ENCODE results near the gene TMEM267.

TMEM267 gene

DNA sequence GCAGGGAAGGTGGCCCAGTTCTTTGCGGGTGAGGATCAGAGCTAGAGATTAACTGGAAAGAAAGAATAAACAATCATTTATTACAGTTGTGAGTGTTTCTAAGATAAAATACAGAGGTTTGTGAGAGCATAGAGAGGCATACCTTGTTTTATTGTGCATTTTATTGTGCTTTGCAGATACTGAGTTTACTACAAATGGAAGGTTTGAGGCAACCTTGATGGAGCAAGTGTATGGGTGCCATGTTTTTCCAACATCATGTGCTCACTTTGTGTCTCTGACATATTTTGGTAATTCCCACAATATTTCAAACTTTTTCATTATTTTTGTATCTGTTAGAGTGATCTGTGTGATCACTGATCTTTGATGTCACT is 32.0 kb upstream of the TMEM267 start:
- Histone ChIP-seq H3K4me2 (ENCODE audit: low read length) (peak overlapping the region; percentile 77), H2AK5ac (ENCODE audit: low read length) (no peak overlapping the region), H3K36me3 (ENCODE audit: control insufficient read depth in 1 of 2, insufficient read depth in 2 of 2, low read length in 2 of 2) (peaks cover 0 to 3% of the 10 kb centered on the region in 2 experiments), H3K27me3 (ENCODE audit: insufficient read depth, low read length) (no peaks in the 10 kb centered on the region), H3K4me3 (ENCODE audit: low read depth, low read length) (no peak overlapping the region), H4K8ac (ENCODE audit: low read depth, low read length) (peak overlapping the region; percentile 46), H3K4me1 (ENCODE audit: control insufficient read depth in 1 of 2, insufficient read depth in 2 of 2, low read length in 2 of 2) (peaks cover 0 to 2% of the 10 kb centered on the region in 2 experiments), H4K91ac (ENCODE audit: low read depth, low read length) (no peak overlapping the region), H3K9ac (ENCODE audit: low read length) (no peak overlapping the region), H2BK120ac (ENCODE audit: insufficient read depth, low read length, poor library complexity) (no peak overlapping the region), H3K9me3 (ENCODE audit: insufficient read depth, low read depth, low read length) (no peaks in the 10 kb centered on the region), H3K27ac (ENCODE audit: low read depth, low read length) (no peak overlapping the region), H4K12ac (ENCODE audit: low read depth, low read length) (no peak overlapping the region), H3K14ac (ENCODE audit: low read length) (no peak overlapping the region), H3K18ac (ENCODE audit: low read length) (no peak overlapping the region), H2AFZ (ENCODE audit: insufficient read depth, low read length, poor library complexity) (no peak overlapping the region), H3K23ac (ENCODE audit: low read length) (no peak overlapping the region), H3K79me1 (ENCODE audit: low read length) (peaks cover 3% of the 10 kb centered on the region), H2BK5ac (ENCODE audit: low read depth, low read length, poor library complexity) (no peak overlapping the region), H2BK12ac (ENCODE audit: low read length) (no peak overlapping the region), H3K79me2 (ENCODE audit: control insufficient read depth, insufficient read depth, low read length, poor library complexity) (no peaks in the 10 kb centered on the region), H3K4ac (ENCODE audit: low read depth, low read length) (no peak overlapping the region)
- no CpG with 5 or more reads among the region's 1 CpG for WGBS (ENCODE audit: extremely low coverage, insufficient coverage, insufficient read length)
- no peak for DNase-seq

DNA sequence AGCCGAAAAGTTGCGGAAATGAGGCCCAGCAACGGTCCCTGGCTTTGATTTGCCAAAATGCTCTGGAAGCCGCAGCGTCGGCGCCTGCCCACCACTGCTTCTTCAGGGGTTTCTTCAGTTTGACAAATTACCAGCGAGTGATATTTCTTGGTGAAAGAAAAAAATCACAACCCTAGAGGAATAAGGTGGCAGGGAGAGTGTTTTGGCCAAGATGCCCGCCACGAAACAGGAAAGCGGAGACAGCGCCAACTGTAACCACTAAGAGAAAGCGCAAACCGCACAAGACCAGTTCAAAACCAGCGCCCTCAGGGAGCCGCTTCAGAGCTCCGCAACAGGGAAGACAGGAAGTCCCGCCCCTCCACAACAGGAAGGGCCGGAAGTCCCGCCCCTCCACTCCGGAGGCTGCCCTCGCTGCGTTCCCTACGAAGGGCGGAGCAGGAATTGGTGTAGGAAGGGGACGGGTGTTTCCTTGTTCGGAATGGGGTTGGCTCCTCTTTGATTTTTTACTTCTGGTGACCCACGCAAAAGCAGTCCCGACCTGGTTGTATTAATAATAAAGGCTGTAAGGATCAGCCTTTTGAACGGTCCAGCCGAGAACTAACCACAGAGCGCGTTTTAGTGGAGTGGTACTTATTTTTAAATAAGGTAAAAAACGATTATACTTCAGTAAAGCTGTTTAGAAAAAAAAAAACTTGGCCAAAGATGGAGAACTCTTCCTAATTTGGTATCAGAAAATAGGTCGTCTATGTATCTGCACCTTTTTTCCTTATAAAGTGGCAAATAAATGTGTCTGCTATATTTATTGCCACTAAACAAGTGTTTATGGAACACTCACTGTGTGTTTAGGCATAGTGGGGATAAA is 31.4 kb upstream of the TMEM267 start, which contains the start of gene C5orf34:
Gene C5orf34, minus strand, starts transcription at position 333 of the 862 bp plus-strand sequence. CDS start 5,809 bp downstream, outside the sequence.
- no CpG with 5 or more reads among the region's 35 CpGs for WGBS (ENCODE audit: extremely low coverage, insufficient coverage, insufficient read length)

DNA sequence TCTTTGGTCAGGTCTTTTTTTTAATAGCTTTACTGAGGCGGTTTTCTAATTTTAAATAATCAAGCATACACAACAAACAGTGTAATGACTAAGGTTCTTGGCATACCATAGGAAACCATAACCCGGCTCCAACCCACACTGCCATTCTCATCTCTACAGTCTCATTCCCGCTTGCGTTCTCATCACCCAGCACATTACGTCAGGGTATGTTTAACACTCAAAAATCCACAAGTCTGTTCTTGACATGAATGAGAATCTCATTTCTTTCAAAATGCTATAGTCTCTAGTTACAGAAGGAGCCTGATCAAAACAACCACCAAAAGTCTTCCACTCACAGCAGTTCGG is 30.8 kb upstream of the TMEM267 start:
- H3K36me3 ChIP-seq (ENCODE audit: control insufficient read depth in 1 of 2, insufficient read depth in 2 of 2, low read length in 2 of 2): peaks cover 0 to 3% of the 10 kb centered on the region in 2 experiments
- H4K8ac ChIP-seq (ENCODE audit: low read depth, low read length): peak overlapping the region; percentile 86
- H3K14ac ChIP-seq (ENCODE audit: low read length): peak overlapping the region; percentile 35
- H4K91ac ChIP-seq (ENCODE audit: low read depth, low read length): no peak overlapping the region
- peak overlapping the region; percentile 35 for H4K12ac ChIP-seq (ENCODE audit: low read depth, low read length)
- peak overlapping the region; percentile 55 for H2BK120ac ChIP-seq (ENCODE audit: insufficient read depth, low read length, poor library complexity)
- WGBS (ENCODE audit: extremely low coverage, insufficient coverage, insufficient read length): no CpG with 5 or more reads among the region's 6 CpGs
- no peaks in the 10 kb centered on the region for H3K27me3 ChIP-seq (ENCODE audit: insufficient read depth, low read length)
- peak overlapping the region; percentile 72 for H3K4me3 ChIP-seq (ENCODE audit: low read depth, low read length)
- H3K4me1 ChIP-seq (ENCODE audit: control insufficient read depth in 1 of 2, insufficient read depth in 2 of 2, low read length in 2 of 2): peaks cover 0 to 2% of the 10 kb centered on the region in 2 experiments
- no peak overlapping the region for H2BK12ac ChIP-seq (ENCODE audit: low read length)
- H2AFZ ChIP-seq (ENCODE audit: insufficient read depth, low read length, poor library complexity): peak overlapping the region; percentile 58
- no peaks in the 10 kb centered on the region for H3K9me3 ChIP-seq (ENCODE audit: insufficient read depth, low read depth, low read length)
- H3K18ac ChIP-seq (ENCODE audit: low read length): no peak overlapping the region
- peak overlapping the region; percentile 75 for H2BK5ac ChIP-seq (ENCODE audit: low read depth, low read length, poor library complexity)
- H3K23ac ChIP-seq (ENCODE audit: low read length): no peak overlapping the region
- peaks cover 3% of the 10 kb centered on the region for H3K79me1 ChIP-seq (ENCODE audit: low read length)
- no peaks in the 10 kb centered on the region for H3K79me2 ChIP-seq (ENCODE audit: control insufficient read depth, insufficient read depth, low read length, poor library complexity)
- DNase-seq: peak; percentile 52 to 73
- no peak overlapping the region for H3K4ac ChIP-seq (ENCODE audit: low read depth, low read length)
- H2AK5ac ChIP-seq (ENCODE audit: low read length): no peak overlapping the region
- peak overlapping the region; percentile 50 for H3K27ac ChIP-seq (ENCODE audit: low read depth, low read length)
- peak overlapping the region; percentile 28 for H3K9ac ChIP-seq (ENCODE audit: low read length)
- H3K4me2 ChIP-seq (ENCODE audit: low read length): peak overlapping the region; percentile 74

More for the DNA sequence above, 31.4 kb upstream of the TMEM267 start, which contains the start of gene C5orf34:
- Histone ChIP-seq H3K9me3 (ENCODE audit: insufficient read depth, low read depth, low read length) (no peaks in the 10 kb centered on the region), H4K91ac (ENCODE audit: low read depth, low read length) (no peak within 1 kb of the TSS), H3K4me3 (ENCODE audit: low read depth, low read length) (peak within 1 kb of the TSS; percentile 72), H3K27ac (ENCODE audit: low read depth, low read length) (peak within 1 kb of the TSS; percentile 50), H3K4me2 (ENCODE audit: low read length) (peak within 1 kb of the TSS; percentile 77), H3K23ac (ENCODE audit: low read length) (no peak within 1 kb of the TSS), H3K27me3 (ENCODE audit: insufficient read depth, low read length) (no peaks in the 10 kb centered on the region), H2AK5ac (ENCODE audit: low read length) (no peak within 1 kb of the TSS), H3K4ac (ENCODE audit: low read depth, low read length) (no peak within 1 kb of the TSS), H4K8ac (ENCODE audit: low read depth, low read length) (peak within 1 kb of the TSS; percentile 86), H3K18ac (ENCODE audit: low read length) (peak within 1 kb of the TSS; percentile 33), H2BK120ac (ENCODE audit: insufficient read depth, low read length, poor library complexity) (peak within 1 kb of the TSS; percentile 55), H2BK5ac (ENCODE audit: low read depth, low read length, poor library complexity) (peak within 1 kb of the TSS; percentile 75), H3K79me1 (ENCODE audit: low read length) (peaks cover 3% of the 10 kb centered on the region), H3K14ac (ENCODE audit: low read length) (peak within 1 kb of the TSS; percentile 35), H3K36me3 (ENCODE audit: control insufficient read depth in 1 of 2, insufficient read depth in 2 of 2, low read length in 2 of 2) (peaks cover 0 to 3% of the 10 kb centered on the region in 2 experiments), H2AFZ (ENCODE audit: insufficient read depth, low read length, poor library complexity) (peak within 1 kb of the TSS; percentile 58), H3K4me1 (ENCODE audit: control insufficient read depth in 1 of 2, insufficient read depth in 2 of 2, low read length in 2 of 2) (peaks cover 0 to 2% of the 10 kb centered on the region in 2 experiments), H3K79me2 (ENCODE audit: control insufficient read depth, insufficient read depth, low read length, poor library complexity) (no peaks in the 10 kb centered on the region), H3K9ac (ENCODE audit: low read length) (peak within 1 kb of the TSS; percentile 82), H4K12ac (ENCODE audit: low read depth, low read length) (peak within 1 kb of the TSS; percentile 35), H2BK12ac (ENCODE audit: low read length) (no peak within 1 kb of the TSS)
- DNase-seq: peak; percentile 98 to 99

DNA sequence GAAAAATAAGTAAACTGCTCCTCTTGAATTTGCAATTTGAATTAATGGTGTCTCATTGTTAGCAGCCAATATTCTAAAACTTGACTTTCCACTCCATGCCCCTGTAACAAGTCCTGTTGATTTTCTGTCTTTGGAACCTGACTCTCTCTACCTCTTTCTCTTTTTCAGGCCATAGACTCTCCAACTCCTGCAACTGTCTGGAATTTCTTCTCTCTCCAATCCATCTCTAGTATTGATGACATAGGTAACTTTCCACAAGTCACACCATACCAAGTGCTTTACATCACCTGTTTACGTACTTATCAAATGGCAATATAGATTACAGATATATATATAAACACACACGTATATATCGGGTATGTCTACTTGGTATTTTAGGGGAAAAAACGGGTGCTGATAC is 30.4 kb upstream of the TMEM267 start:
- H3K9ac ChIP-seq (ENCODE audit: low read length): no peak overlapping the region
- no peak overlapping the region for H3K4me3 ChIP-seq (ENCODE audit: low read depth, low read length)
- H3K27me3 ChIP-seq (ENCODE audit: insufficient read depth, low read length): no peaks in the 10 kb centered on the region
- H3K79me2 ChIP-seq (ENCODE audit: control insufficient read depth, insufficient read depth, low read length, poor library complexity): no peaks in the 10 kb centered on the region
- no peak overlapping the region for H4K91ac ChIP-seq (ENCODE audit: low read depth, low read length)
- H3K4ac ChIP-seq (ENCODE audit: low read depth, low read length): no peak overlapping the region
- H2AFZ ChIP-seq (ENCODE audit: insufficient read depth, low read length, poor library complexity): no peak overlapping the region
- H3K4me1 ChIP-seq (ENCODE audit: control insufficient read depth in 1 of 2, insufficient read depth in 2 of 2, low read length in 2 of 2): peaks cover 0 to 2% of the 10 kb centered on the region in 2 experiments
- H3K14ac ChIP-seq (ENCODE audit: low read length): no peak overlapping the region
- H2BK12ac ChIP-seq (ENCODE audit: low read length): no peak overlapping the region
- peak overlapping the region; percentile 74 for H3K4me2 ChIP-seq (ENCODE audit: low read length)
- H3K36me3 ChIP-seq (ENCODE audit: control insufficient read depth in 1 of 2, insufficient read depth in 2 of 2, low read length in 2 of 2): peaks cover 0 to 3% of the 10 kb centered on the region in 2 experiments
- H3K79me1 ChIP-seq (ENCODE audit: low read length): peaks cover 3% of the 10 kb centered on the region
- no peak overlapping the region for H2BK5ac ChIP-seq (ENCODE audit: low read depth, low read length, poor library complexity)
- no peaks in the 10 kb centered on the region for H3K9me3 ChIP-seq (ENCODE audit: insufficient read depth, low read depth, low read length)
- no peak overlapping the region for H3K18ac ChIP-seq (ENCODE audit: low read length)
- DNase-seq: no peak
- no peak overlapping the region for H2BK120ac ChIP-seq (ENCODE audit: insufficient read depth, low read length, poor library complexity)
- no peak overlapping the region for H3K27ac ChIP-seq (ENCODE audit: low read depth, low read length)
- WGBS (ENCODE audit: extremely low coverage, insufficient coverage, insufficient read length): no CpG with 5 or more reads among the region's 4 CpGs
- H4K12ac ChIP-seq (ENCODE audit: low read depth, low read length): no peak overlapping the region
- no peak overlapping the region for H3K23ac ChIP-seq (ENCODE audit: low read length)
- H2AK5ac ChIP-seq (ENCODE audit: low read length): no peak overlapping the region
- no peak overlapping the region for H4K8ac ChIP-seq (ENCODE audit: low read depth, low read length)

All from trophoblast cell (in vitro differentiated cells and primary cell).